Measurements from ENCODE around the gene CASP12.
"Not testable (repeated sequence)": the region's sequence is repeated elsewhere in the genome, so short reads cannot be mapped to it uniquely, and the experiment has no call there.

CASP12 gene

DNA sequence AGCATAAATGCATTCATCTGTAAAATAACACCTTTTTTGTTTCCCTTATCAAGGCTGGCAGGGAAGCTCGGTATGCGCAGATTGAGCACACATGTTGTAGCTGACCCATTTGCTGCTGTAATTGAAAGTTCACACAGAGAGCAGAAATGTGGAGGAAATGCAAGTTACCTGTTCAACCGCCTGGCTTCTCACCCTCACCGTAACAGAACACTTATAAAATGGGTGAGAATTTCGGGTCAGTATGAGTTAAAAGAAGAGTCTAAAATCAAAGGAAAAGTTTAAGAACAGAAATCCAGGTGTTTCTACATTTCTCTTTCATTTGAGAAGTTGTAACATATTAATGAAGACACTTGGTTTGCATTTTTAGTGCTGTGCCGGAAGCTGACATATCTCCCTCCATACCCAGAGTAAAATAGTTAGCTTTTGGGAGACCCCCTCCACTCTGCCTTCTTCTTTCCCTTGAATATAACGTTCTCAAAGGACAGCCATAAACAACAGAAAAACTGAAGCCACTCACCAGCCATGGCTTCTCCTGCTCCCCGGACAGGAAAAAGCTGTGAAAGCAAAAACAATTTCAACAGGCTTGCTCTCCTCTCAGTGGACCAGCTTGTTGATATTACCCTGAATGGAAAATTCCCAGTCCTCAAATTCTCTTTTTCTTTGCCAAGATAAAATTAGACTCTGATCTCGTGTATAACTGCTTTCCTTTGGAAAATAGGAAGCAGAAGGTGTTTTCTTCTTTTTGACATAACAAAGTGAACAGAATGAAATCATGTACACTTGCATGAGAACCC, at the start of gene CASP12:
Gene CASP12 (minus strand): TSS at position 570 of the 794 bp plus-strand sequence.
- Histone ChIP-seq H3K4me3 (ENCODE audit: low read depth, low read length) (peak within 1 kb of the TSS; percentile 57), H3K4me2 (ENCODE audit: low read length) (peak within 1 kb of the TSS; percentile 71)
- TF ChIP-seq, protein P1, sequence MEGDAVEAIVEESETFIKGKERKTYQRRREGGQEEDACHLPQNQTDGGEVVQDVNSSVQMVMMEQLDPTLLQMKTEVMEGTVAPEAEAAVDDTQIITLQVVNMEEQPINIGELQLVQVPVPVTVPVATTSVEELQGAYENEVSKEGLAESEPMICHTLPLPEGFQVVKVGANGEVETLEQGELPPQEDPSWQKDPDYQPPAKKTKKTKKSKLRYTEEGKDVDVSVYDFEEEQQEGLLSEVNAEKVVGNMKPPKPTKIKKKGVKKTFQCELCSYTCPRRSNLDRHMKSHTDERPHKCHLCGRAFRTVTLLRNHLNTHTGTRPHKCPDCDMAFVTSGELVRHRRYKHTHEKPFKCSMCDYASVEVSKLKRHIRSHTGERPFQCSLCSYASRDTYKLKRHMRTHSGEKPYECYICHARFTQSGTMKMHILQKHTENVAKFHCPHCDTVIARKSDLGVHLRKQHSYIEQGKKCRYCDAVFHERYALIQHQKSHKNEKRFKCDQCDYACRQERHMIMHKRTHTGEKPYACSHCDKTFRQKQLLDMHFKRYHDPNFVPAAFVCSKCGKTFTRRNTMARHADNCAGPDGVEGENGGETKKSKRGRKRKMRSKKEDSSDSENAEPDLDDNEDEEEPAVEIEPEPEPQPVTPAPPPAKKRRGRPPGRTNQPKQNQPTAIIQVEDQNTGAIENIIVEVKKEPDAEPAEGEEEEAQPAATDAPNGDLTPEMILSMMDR (IDR thresholded peaks at IDR 0.05), result no peak

DNA sequence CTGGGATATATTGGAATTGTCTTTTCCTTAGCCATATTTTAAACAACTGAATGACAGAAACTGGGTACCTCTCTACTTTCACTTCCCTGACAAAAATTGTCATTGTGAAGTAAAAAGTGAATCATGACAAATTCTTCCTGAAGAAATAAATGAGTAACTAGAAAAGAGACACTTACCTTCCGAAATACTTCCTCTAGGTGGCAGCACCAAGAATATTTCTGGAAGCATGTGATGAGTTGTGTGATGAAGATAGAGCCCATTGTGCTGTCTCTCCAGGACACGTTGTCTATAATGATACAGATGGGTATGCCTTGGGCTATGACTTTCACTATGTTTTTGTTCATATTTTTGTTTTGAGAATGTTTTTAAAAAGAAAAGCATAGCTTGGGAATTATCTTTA, 48.6 kb upstream of the CASP12 start:
- Histone ChIP-seq H3K79me2 (no peaks in the 10 kb centered on the region), H3K4me1 (no peaks in the 10 kb centered on the region), H3K4me2 (ENCODE audit: low read length) (no peak overlapping the region), H2AFZ (no peak overlapping the region), H3K4me3 (ENCODE audit: low read depth, low read length) (no peak overlapping the region), H3K36me3 (ENCODE audit: control insufficient read depth, insufficient read depth, low read length) (no peaks in the 10 kb centered on the region), H3K27ac (no peak overlapping the region), H3K9ac (no peak overlapping the region), H3K27me3 (ENCODE audit: control insufficient read depth, insufficient read depth, low read length) (no peaks in the 10 kb centered on the region), H3K9me3 (ENCODE audit: control insufficient read depth, low read length) (no peaks in the 10 kb centered on the region)
- TF ChIP-seq, protein P1 (IDR thresholded peaks at IDR 0.05), result no peak

More for the DNA sequence above, at the start of gene CASP12:
- Histone ChIP-seq H3K27ac (peak within 1 kb of the TSS; percentile 42), H3K4me1 (no peaks in the 10 kb centered on the region), H3K27me3 (ENCODE audit: control insufficient read depth, insufficient read depth, low read length) (no peaks in the 10 kb centered on the region), H3K9ac (no peak within 1 kb of the TSS), H3K36me3 (ENCODE audit: control insufficient read depth, insufficient read depth, low read length) (no peaks in the 10 kb centered on the region), H3K79me2 (no peaks in the 10 kb centered on the region), H3K9me3 (ENCODE audit: control insufficient read depth, low read length) (no peaks in the 10 kb centered on the region), H2AFZ (peak within 1 kb of the TSS; percentile 28)

DNA sequence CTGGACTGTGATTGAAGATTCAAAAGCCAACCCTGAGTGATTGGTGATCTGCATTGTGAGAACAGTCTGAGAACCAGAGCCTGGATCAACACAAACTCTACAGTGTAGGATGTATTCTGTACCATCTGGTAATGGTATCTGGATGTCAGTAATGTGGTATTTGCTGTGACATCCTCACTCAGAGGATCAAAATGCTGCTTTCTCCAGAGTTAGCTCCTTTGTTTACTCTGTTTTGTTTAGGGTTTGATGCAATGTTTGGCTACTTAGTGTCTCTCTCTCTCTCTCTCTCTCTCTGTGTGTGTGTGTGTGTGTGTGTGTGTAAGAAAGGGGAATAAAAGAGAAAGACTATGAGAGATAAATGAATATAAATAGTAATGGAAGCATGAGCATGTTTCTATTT, 45.8 kb upstream of the CASP12 start:
- TF ChIP-seq, protein P1 (IDR thresholded peaks at IDR 0.05), result no peak
- no peak overlapping the region for H3K4me3 ChIP-seq (ENCODE audit: low read depth, low read length)
- H3K9ac ChIP-seq, result no peak overlapping the region
- H3K27me3 ChIP-seq (ENCODE audit: control insufficient read depth, insufficient read depth, low read length), result no peaks in the 10 kb centered on the region
- H3K4me1 ChIP-seq, result no peaks in the 10 kb centered on the region
- no peak overlapping the region for H2AFZ ChIP-seq
- H3K9me3 ChIP-seq (ENCODE audit: control insufficient read depth, low read length), result no peaks in the 10 kb centered on the region
- no peak overlapping the region for H3K4me2 ChIP-seq (ENCODE audit: low read length)
- H3K79me2 ChIP-seq, result no peaks in the 10 kb centered on the region
- H3K27ac ChIP-seq, result no peak overlapping the region
- no peaks in the 10 kb centered on the region for H3K36me3 ChIP-seq (ENCODE audit: control insufficient read depth, insufficient read depth, low read length)

DNA sequence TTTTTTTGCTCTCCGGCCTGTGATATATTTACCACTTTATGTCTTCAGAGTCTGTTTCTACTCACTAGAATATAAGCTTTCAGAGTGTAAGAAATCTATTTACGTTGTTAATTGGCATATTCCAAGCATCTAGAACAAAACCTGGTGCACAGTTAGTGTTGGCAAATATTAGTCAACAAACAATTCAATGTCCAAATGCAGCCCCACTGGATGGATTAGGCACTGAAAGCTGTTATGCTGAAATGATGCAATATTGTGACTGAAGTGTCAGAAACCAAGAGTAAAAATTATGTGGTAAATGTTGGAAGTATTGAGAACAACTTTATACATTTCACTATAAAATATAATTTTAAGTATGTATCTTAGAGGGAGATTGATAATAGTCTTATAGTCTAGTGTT, 45.3 kb upstream of the CASP12 start:
- Histone ChIP-seq H3K4me2 (ENCODE audit: low read length) (no peak overlapping the region), H3K9me3 (ENCODE audit: control insufficient read depth, low read length) (no peaks in the 10 kb centered on the region), H3K9ac (no peak overlapping the region), H3K27ac (no peak overlapping the region), H3K4me3 (ENCODE audit: low read depth, low read length) (no peak overlapping the region), H3K27me3 (ENCODE audit: control insufficient read depth, insufficient read depth, low read length) (no peaks in the 10 kb centered on the region), H2AFZ (no peak overlapping the region), H3K36me3 (ENCODE audit: control insufficient read depth, insufficient read depth, low read length) (no peaks in the 10 kb centered on the region), H3K79me2 (no peaks in the 10 kb centered on the region), H3K4me1 (no peaks in the 10 kb centered on the region)
- TF ChIP-seq, protein P1 (IDR thresholded peaks at IDR 0.05), result no peak

DNA sequence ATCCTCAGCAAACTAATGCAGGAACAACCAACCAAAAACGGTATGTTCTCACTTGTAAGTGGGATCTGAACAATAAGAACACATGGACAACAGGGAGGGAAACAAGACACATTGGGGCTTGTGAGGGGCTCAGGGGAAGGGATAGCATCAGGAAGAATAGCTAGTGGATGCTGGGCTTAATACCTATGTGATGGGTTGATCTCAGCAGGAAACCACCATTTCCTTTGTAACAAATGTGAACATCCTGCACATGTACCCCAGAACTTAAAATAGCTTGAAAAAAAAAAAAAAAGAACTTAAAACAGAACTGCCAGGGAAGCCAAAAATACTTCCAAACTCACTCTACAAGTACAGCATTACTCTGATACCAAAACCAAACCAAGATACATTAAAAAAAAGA, 36.3 kb upstream of the CASP12 start:
- TF ChIP-seq, protein P1 (IDR thresholded peaks at IDR 0.05), result no peak
- H3K79me2 ChIP-seq, result no peaks in the 10 kb centered on the region
- no peak overlapping the region for H3K4me3 ChIP-seq (ENCODE audit: low read depth, low read length)
- no peaks in the 10 kb centered on the region for H3K4me1 ChIP-seq
- H3K4me2 ChIP-seq (ENCODE audit: low read length), result no peak overlapping the region
- no peaks in the 10 kb centered on the region for H3K9me3 ChIP-seq (ENCODE audit: control insufficient read depth, low read length)
- no peak overlapping the region for H3K27ac ChIP-seq
- H2AFZ ChIP-seq, result no peak overlapping the region
- H3K9ac ChIP-seq, result no peak overlapping the region
- H3K36me3 ChIP-seq (ENCODE audit: control insufficient read depth, insufficient read depth, low read length), result no peaks in the 10 kb centered on the region
- no peaks in the 10 kb centered on the region for H3K27me3 ChIP-seq (ENCODE audit: control insufficient read depth, insufficient read depth, low read length)

DNA sequence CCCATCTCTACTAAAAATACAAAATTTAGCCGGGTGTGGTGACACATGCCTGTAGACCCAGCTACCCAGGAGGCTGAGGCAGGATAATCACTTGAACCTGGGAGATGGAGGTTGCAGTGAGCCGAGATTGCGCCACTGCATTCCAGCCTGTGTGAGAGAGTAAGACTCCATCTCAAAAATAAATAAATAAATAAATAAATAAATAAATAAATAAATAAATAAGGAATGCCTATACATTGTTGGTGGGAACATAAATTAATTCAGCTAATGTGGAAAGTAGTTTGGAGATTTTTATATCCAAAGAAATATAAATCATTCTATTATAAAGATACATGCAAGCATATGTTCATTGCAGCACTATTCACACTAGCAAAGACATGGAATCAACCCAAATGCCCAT, 35.8 kb upstream of the CASP12 start:
- not testable (repeated sequence) for H3K27me3 ChIP-seq (ENCODE audit: control insufficient read depth, insufficient read depth, low read length); H3K4me1 ChIP-seq; H3K36me3 ChIP-seq (ENCODE audit: control insufficient read depth, insufficient read depth, low read length); H3K27ac ChIP-seq; H3K4me2 ChIP-seq (ENCODE audit: low read length); H3K4me3 ChIP-seq (ENCODE audit: low read depth, low read length); H3K79me2 ChIP-seq; H3K9ac ChIP-seq; H3K9me3 ChIP-seq (ENCODE audit: control insufficient read depth, low read length); H2AFZ ChIP-seq

All from parathyroid adenoma (tissue), 2 donors.